Measurements from ENCODE around the gene CTNNA1. TPM values are rescaled to one million over a fixed set of nuclear protein-coding genes. Genes with fewer than 3 reads are reported as not detected.
"Not testable (repeated sequence)": the region's sequence is repeated elsewhere in the genome, so short reads cannot be mapped to it uniquely, and the experiment has no call there.

Gene CTNNA1
- total RNA-seq, 1 donor from 2014 or later = 427 TPM

GRCh38 chr5:138910546-138911185, 157.4 kb downstream of the CTNNA1 start:
- intact Hi-C loops (cut with DNase I) = no loop called here
- no peak for DNase-seq (ENCODE audit: low spot score)

GRCh38 chr5:138911441-138911840, 158.2 kb downstream of the CTNNA1 start:
- no peak for DNase-seq (ENCODE audit: low spot score)
- intact Hi-C loops (cut with DNase I) = no loop called here

- intact Hi-C loops (cut with DNase I) = no loop called here
These were observed 158.9 kb downstream of the CTNNA1 start for GRCh38 chr5:138912093-138912492.

GRCh38 chr5:138913773-138914172, 160.5 kb downstream of the CTNNA1 start:
- DNase-seq (ENCODE audit: low spot score) = no peak
- intact Hi-C loops (cut with DNase I) = no loop called here

More at GRCh38 chr5:138912093-138912492, 158.9 kb downstream of the CTNNA1 start:
- DNase-seq (ENCODE audit: low spot score) = no peak

DNA sequence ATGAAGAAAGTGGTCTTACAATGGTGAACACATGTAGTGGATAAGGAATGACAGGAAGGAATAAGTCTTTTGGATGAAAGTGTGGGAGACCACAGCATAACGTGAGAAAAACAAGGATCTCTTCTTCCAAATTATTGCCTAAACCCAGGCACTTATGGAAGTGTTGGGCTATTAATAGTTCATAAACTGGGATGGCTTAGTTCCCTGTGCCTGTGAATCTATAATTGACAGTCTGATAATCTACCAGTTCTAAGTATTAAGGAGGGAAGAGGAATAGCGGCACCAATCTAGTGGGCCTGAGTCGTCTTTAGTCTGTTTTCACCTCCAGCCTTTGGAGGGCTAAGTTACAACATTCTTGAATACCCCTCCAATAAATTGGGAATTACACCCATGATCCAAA, 161.1 kb downstream of the CTNNA1 start:
- intact Hi-C loops (cut with DNase I) = no loop called here
- no peak for DNase-seq (ENCODE audit: low spot score)

DNA sequence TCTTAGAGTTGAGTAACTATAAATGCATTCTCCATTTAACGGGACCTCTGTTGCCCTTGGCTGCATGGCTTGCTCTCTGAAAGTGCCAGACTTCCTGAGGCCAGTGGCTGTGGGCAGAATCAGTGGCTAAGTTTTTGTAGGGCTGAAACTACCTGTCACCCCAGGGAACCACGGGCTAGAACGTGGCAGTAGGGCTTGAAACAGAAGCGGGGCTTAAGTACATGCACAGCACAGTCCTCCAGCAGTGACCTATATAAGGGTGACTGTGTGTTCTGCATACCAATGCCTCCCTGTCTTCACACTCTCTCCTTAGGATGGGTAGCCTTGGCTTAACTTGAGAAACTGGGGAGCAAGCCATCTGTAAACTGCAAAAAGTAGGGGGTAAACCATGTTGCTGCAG, 165.5 kb downstream of the CTNNA1 start:
- no peak for DNase-seq (ENCODE audit: low spot score)
- intact Hi-C loops (cut with DNase I) = no loop called here

DNA sequence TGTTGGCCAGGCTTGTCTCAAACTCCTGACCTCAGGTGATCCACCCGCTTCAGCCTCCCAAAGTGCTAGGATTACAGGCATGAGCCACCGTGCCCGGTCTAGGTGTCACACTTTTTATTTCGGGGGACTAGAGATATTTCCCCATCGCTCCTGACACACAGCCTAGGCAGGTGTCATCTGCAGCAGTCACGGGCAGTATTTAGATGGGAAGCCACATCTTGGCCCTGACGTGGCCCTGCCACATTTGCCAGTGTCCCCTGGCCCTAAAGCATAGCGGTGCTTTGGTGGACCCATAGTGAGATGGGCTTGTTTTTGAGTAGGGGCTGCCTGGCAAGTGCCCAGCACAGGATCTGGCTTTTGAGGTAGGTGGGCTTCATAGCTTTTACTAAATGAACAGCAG, 167.0 kb downstream of the CTNNA1 start:
- intact Hi-C loops (cut with DNase I) = no loop called here

DNA sequence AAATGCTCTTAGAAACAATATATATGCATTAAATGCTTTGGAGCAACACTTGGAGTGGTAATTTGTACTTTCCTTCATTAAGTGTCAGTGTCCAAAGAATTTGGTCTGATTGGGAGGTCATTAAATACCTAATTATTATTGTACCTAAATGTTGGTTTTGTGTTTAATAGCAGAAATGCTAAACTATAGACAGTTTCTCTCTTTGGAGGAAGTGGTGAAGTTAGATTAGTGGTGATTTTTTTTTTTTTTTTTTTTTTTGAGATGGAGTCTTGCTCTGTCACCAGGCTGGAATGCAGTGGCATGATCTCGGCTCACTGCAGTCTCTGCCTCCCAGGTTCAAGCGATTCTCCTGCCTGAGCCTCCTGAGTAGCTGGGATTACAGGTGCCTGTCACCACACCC, 168.1 kb downstream of the CTNNA1 start:
- DNase-seq (ENCODE audit: low spot score); intact Hi-C loops (cut with DNase I): not testable (repeated sequence)

More for the DNA sequence above, 167.0 kb downstream of the CTNNA1 start:
- no peak for DNase-seq (ENCODE audit: low spot score)

DNA sequence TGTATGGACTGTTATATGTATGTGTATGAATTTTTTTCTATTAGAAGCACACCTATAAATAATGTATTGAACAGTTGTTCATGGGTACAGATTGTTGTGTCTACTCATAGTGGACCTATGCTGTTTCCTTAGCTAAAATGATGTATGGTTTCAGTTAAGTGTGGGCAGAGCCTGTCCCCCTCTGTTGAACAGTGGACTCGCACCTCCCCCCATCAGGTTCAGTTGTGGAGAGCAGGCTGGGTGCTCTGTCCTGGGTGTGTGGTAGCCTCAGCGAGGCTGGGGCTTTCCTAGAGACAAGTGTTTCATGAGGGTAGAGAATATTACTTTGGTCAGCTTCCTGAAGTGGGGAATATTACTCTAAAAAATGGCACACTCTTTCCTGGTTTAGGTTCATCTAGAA, 169.3 kb downstream of the CTNNA1 start:
- intact Hi-C loops (cut with DNase I) = no loop called here
- DNase-seq (ENCODE audit: low spot score) = no peak

DNA sequence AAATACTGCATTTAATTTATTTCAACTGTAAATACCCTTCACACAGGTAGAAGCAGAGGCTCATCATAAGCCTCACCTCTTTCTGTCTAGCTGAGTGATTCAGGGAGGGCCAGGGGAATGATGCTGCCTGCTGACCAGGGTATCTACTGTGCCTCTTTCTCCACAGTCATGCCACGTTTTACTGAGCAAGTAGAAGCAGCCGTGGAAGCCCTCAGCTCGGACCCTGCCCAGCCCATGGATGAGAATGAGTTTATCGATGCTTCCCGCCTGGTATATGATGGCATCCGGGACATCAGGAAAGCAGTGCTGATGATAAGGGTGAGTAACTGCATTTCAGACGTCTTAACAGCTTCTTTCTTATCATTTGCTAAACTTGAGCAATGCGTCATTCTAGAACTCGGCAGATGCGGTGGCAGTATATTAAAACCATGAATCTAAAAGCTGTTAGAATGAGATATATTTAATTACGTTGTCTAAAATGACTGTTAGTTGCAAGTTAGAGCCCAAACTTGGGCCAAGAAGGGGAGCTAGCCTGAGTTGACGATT, 171.9 kb downstream of the CTNNA1 start:
- intact Hi-C loops (cut with DNase I) = no loop called here
- no peak for DNase-seq (ENCODE audit: low spot score)

DNA sequence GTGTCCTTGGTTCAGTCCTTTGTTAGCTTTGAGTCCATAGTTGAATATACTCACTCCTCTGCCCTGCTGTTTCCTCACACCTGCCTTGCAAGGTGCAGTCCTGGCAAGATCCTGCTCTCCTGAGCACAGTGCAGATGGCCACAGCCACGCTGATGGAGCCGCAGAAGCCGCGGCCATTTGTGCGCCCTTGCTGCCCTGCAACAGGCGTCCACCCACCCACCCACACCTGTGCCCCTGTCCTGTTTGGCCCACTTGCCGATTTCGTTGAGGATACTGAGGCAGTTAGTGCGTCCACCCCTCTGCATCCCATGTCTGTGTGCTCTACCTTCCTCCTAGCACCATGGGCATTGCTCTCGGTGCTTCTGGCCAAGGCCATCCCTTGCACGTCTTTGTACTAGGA, 173.0 kb downstream of the CTNNA1 start:
- intact Hi-C loops (cut with DNase I) = no loop called here
- no peak for DNase-seq (ENCODE audit: low spot score)

DNA sequence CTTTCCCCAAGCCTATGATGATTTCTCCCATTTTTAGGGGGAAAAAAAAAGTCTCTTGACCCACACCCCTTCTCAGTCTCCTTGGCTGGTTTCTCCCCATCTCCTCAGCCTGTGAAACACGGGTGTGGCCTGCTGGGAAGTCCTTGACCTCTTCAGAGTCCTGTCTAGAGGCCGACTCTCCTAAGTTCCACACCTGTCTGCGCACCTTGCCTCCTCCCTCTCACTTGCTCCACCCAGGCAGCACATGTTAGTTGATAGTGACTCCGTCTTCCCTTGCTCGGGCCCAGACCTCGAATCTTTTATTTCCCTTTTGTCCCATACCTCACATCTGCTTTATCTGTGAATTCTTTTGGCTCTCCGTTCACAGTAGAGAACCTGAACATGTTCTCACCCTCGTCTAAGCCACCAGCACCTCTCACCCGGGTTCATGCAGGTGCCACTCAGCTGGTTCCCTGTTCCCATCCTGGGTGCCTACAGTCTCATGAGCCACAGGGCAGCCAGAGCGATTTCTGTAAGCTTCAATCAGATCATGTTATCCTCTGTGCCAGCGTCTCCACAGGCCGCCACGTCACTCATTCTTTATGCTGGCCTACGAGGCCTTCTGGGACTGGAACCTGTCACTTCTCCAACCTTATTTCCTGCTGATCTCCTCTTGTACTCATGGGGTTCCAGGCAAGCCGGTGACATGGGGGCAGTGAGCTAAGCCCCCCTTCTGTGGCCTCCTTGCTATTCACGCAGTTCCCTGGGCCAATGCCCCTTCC, 173.6 kb downstream of the CTNNA1 start:
- intact Hi-C loops (cut with DNase I) = no loop called here
- no peak for DNase-seq (ENCODE audit: low spot score)

DNA sequence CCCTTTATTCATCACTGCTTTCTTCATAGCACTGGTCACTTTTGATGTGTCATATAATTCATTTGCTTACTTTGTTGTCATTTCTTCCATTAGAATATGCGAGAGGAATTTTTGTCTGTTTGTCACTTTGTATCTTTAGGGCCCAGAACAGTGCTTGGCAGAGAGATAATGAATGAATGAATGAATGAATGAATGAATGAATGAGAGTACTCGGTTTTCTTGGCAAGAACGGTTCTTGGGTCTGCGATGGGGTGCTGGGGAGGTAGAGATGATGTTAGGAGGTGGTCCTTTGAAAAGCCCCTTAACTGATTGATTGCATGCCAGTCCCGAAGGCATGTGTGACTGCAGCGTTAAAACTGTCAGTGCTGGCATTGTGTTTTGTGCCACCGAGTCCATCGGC, 174.3 kb downstream of the CTNNA1 start:
- no peak for DNase-seq (ENCODE audit: low spot score)
- intact Hi-C loops (cut with DNase I) = no loop called here

DNA sequence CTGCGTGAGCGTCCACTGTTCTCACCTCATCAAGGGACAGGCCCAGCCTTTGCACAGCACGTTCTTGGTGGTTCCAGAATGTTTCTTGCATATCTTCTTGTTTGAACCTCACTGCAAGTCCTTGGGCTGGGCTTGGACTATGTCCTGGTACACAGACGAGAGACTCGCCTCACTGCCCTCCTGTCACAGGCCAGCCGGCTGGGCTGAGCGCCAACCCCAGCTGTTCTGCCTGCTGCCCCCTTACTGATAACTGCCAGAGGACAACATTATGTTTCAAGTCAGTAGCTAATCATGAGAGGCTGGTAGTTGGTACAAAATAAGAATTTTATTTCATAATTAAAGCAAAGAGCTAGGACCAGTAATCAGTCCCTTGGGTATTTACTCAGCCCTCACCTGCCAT, 174.8 kb downstream of the CTNNA1 start:
- intact Hi-C loops (cut with DNase I) = loop anchor here (2.0 kb wide), 1 partner anchor 25 kb away; no protein-coding TSS in a partner anchor
- DNase-seq (ENCODE audit: low spot score) = peak; percentile 86

DNA sequence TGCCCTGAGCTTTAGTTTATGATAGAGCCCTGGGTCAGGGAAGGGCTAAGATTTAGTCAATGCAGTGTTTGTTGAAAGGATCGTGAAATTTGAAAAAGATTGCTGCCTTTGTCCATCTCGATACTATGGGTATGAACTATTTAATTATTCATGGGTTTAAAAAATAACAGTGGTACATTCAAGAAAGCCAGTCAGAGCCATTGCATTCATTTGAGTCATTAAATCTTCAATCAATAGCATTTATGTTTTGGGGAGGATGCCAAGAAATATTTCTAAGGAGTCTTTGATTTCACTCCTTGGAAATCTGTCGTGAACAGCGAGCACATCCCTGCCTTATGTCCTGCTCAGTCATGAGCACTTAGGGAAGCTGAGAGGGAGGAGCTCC, 176.3 kb downstream of the CTNNA1 start:
- no peak for DNase-seq (ENCODE audit: low spot score)
- intact Hi-C loops (cut with DNase I) = loop anchor here (2.0 kb wide), 1 partner anchor 23 kb away; no protein-coding TSS in a partner anchor

- DNase-seq (ENCODE audit: low spot score) = no peak
- intact Hi-C loops (cut with DNase I) = loop anchor here (5.0 kb wide), 1 partner anchor 283 kb away; no protein-coding TSS in a partner anchor
These were observed 177.3 kb downstream of the CTNNA1 start for GRCh38 chr5:138930371-138931097.

DNA sequence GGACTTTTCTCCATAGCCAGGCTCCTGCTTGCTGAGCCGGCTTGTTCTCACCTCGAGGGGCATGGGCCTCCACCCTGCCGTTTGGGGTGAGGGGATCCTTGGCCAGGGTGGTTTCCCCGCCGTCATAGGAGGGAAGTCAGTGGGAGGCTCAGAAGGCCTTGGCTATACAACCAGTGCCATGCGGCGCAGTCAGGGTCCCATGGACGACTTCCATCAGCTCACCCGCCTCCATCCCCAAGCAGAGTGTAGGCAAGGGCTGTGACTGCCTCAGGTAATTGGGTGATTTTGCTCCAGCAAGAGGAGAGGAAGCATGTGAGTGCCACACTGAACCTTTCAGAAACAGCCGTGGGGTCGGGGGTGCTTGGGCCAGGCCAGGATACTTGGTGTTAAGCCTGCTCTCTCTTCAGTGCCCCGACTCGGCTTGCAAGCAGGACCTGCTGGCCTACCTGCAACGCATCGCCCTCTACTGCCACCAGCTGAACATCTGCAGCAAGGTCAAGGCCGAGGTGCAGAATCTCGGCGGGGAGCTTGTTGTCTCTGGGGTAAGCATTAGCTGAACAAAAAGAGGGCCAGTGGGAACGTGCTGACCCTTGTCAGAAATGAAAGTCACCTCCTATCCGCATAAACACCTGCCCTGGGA, 179.1 kb downstream of the CTNNA1 start:
- DNase-seq (ENCODE audit: low spot score) = no peak

DNA sequence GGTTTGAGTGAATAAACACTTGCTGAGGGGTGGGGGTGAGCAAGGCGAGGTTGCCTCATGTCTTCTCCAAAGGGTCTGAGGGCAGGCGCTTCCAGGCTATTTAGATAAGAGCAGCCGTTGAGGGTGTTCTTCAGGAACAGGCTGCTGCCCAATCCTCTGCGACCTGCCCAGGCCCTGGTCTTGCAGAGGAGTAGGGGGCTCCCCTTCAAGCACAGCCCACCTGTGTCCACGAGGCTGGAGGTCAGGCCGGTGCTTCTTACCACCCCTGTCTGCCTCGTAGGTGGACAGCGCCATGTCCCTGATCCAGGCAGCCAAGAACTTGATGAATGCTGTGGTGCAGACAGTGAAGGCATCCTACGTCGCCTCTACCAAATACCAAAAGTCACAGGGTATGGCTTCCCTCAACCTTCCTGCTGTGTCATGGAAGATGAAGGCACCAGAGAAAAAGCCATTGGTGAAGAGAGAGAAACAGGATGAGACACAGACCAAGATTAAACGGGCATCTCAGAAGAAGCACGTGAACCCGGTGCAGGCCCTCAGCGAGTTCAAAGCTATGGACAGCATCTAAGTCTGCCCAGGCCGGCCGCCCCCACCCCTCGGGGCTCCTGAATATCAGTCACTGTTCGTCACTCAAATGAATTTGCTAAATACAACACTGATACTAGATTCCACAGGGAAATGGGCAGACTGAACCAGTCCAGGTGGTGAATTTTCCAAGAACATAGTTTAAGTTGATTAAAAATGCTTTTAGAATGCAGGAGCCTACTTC, 180.5 kb downstream of the CTNNA1 start:
- no peak for DNase-seq (ENCODE audit: low spot score)
- intact Hi-C loops (cut with DNase I) = loop anchor here (5.0 kb wide), 1 partner anchor 286 kb away; no protein-coding TSS in a partner anchor

More for the DNA sequence above, 179.1 kb downstream of the CTNNA1 start:
- intact Hi-C loops (cut with DNase I) = loop anchor here (5.0 kb wide), 1 partner anchor 285 kb away; no protein-coding TSS in a partner anchor

GRCh38 chr5:138934971-138935370, 181.7 kb downstream of the CTNNA1 start:
- intact Hi-C loops (cut with DNase I) = loop anchor here (5.0 kb wide), 1 partner anchor 288 kb away; no protein-coding TSS in a partner anchor
- no peak for DNase-seq (ENCODE audit: low spot score)

Measured in cardiac septum (tissue), 1 donor.